ENCODE data around the gene IRAK1. TPM values are rescaled to one million over a fixed set of nuclear protein-coding genes. Genes with fewer than 3 reads are reported as not detected.

The IRAK1 gene
- total and polyA plus RNA-seq, 2 donors (not counting 3 experiments of a cell fraction or from before 2014, with no cell fraction given) = 63.6 to 138 TPM

- Histone ChIP-seq H3K4me2 (ENCODE audit: insufficient read depth, low read length) (no peak overlapping the region), H3K9me3 (replicated peaks; ENCODE audit: control insufficient read depth, insufficient read depth, low read length) (no peaks in the 10 kb centered on the region), H3K27me3 (ENCODE audit: control insufficient read depth in 2 of 2, insufficient read depth in 2 of 2, low read length in 2 of 2) (no peaks in the 10 kb centered on the region), H3K27ac (ENCODE audit: insufficient read depth, low read depth, low read length) (no peak overlapping the region), H2AFZ (ENCODE audit: low read depth, low read length) (no peak overlapping the region), H4K20me1 (replicated peaks; ENCODE audit: control insufficient read depth, extremely low read depth, insufficient read depth, low read length) (no peaks in the 10 kb centered on the region), H3K4me3 (replicated peaks in 1 of 3; ENCODE audit: insufficient read depth in 1 of 3, low read depth in 1 of 3, low read length in 3 of 3) (no peak overlapping the region), H3K79me2 (ENCODE audit: control insufficient read depth, insufficient read depth, low read length) (peaks cover 80% of the 10 kb centered on the region), H3K9ac (replicated peaks; ENCODE audit: extremely low read depth, insufficient read depth, low read length) (no peak overlapping the region), H3K9me1 (replicated peaks; ENCODE audit: control insufficient read depth, extremely low read depth, insufficient read depth, low read length) (no peaks in the 10 kb centered on the region), H3K36me3 (ENCODE audit: control insufficient read depth in 2 of 2, extremely low read depth in 1 of 2, insufficient read depth in 2 of 2, low read length in 2 of 2) (no peaks in the 10 kb centered on the region), H3K4me1 (ENCODE audit: control insufficient read depth, extremely low read depth, insufficient read depth, low read length) (no peaks in the 10 kb centered on the region)
- CTCF ChIA-PET = no interaction called here
- POLR2A ChIA-PET = no interaction called here
- no TSS peak for BruUV-seq (replicated peaks)
- TF ChIP-seq JUN (IDR thresholded peaks at IDR 0.05; ENCODE audit: borderline replicate concordance, insufficient read depth, insufficient read length, low read depth) (no peak), POLR2AphosphoS5 (IDR thresholded peaks at IDR 0.05; ENCODE audit: insufficient read depth, low read depth, low read length) (no peak)
- FAIRE-seq (no peak), DNase-seq (ENCODE audit: low read depth, low spot score) (no peak)
- intact Hi-C loops (cut with micrococcal nuclease) (no loop called here), dilution Hi-C loops (cut with MboI; ENCODE audit: extremely low pct_ligation_motif_present, low sequenced_read_pairs) (no loop called here)
These were observed 48.9 kb upstream of the IRAK1 start for GRCh38 chrX:154068560-154068959.

GRCh38 chrX:154064637-154065435, 45.1 kb upstream of the IRAK1 start:
- H4K20me1 ChIP-seq (replicated peaks; ENCODE audit: control insufficient read depth, extremely low read depth, insufficient read depth, low read length) = no peaks in the 10 kb centered on the region
- H3K36me3 ChIP-seq (ENCODE audit: control insufficient read depth in 2 of 2, extremely low read depth in 1 of 2, insufficient read depth in 2 of 2, low read length in 2 of 2) = no peaks in the 10 kb centered on the region
- H3K4me2 ChIP-seq (ENCODE audit: insufficient read depth, low read length) = no peak overlapping the region
- FAIRE-seq = no peak
- intact Hi-C loops (cut with micrococcal nuclease) (no loop called here), dilution Hi-C loops (cut with MboI; ENCODE audit: extremely low pct_ligation_motif_present, low sequenced_read_pairs) (no loop called here)
- H3K9me1 ChIP-seq (replicated peaks; ENCODE audit: control insufficient read depth, extremely low read depth, insufficient read depth, low read length) = no peaks in the 10 kb centered on the region
- no peak overlapping the region for H3K27ac ChIP-seq (ENCODE audit: insufficient read depth, low read depth, low read length)
- H3K4me3 ChIP-seq (replicated peaks in 1 of 3; ENCODE audit: insufficient read depth in 1 of 3, low read depth in 1 of 3, low read length in 3 of 3) = no peak overlapping the region
- H3K79me2 ChIP-seq (ENCODE audit: control insufficient read depth, insufficient read depth, low read length) = peaks cover 75% of the 10 kb centered on the region
- H3K9me3 ChIP-seq (replicated peaks; ENCODE audit: control insufficient read depth, insufficient read depth, low read length) = no peaks in the 10 kb centered on the region
- H3K9ac ChIP-seq (replicated peaks; ENCODE audit: extremely low read depth, insufficient read depth, low read length) = no peak overlapping the region
- BruUV-seq (replicated peaks) = no TSS peak
- H3K4me1 ChIP-seq (ENCODE audit: control insufficient read depth, extremely low read depth, insufficient read depth, low read length) = no peaks in the 10 kb centered on the region
- TF ChIP-seq JUN (IDR thresholded peaks at IDR 0.05; ENCODE audit: borderline replicate concordance, insufficient read depth, insufficient read length, low read depth) (no peak), CTCF (IDR thresholded peaks at IDR 0.05; ENCODE audit: extremely low read depth in 1 of 2, insufficient read depth in 1 of 2, low read depth in 1 of 2, low read length in 2 of 2) (no peak), MAX (IDR thresholded peaks at IDR 0.05; ENCODE audit: insufficient read depth, insufficient read length) (no peak), EZH2 (IDR thresholded peaks at IDR 0.05; ENCODE audit: borderline replicate concordance, low read depth, low read length, severe bottlenecking) (no peak), FOS (IDR thresholded peaks at IDR 0.05; ENCODE audit: borderline replicate concordance, insufficient read depth, low read length) (no peak), POLR2AphosphoS5 (IDR thresholded peaks at IDR 0.05; ENCODE audit: insufficient read depth, low read depth, low read length) (no peak), MYC (IDR thresholded peaks at IDR 0.05; ENCODE audit: low read depth, low read length) (no peak), GATA2 (IDR thresholded peaks at IDR 0.05; ENCODE audit: insufficient read depth, insufficient read length, low read depth, low read length) (no peak), POLR2A (IDR thresholded peaks at IDR 0.05; ENCODE audit: low read depth, low read length) (no peak)
- ChIA-PET POLR2A (no interaction called here), CTCF (no interaction called here)
- DNase-seq (ENCODE audit: low read depth, low spot score) = no peak
- no peaks in the 10 kb centered on the region for H3K27me3 ChIP-seq (ENCODE audit: control insufficient read depth in 2 of 2, insufficient read depth in 2 of 2, low read length in 2 of 2)
- no peak overlapping the region for H2AFZ ChIP-seq (ENCODE audit: low read depth, low read length)

Data from endothelial cell of umbilical vein (primary cell).